NCI-H345 (cell line): Measurements from ENCODE around the gene SEMA7A.

Experiments
- DNase-seq: peaks from one replicate; lab custom pipeline; 2025; lab: John Stamatoyannopoulos, UW

Gene SEMA7A

GRCh38 chr15:74451861-74452835 lies 18.4 kb upstream of the SEMA7A start:
- DNase-seq: no peak

- DNase-seq: no peak
These were observed 17.6 kb upstream of the SEMA7A start for GRCh38 chr15:74451322-74451721.

GRCh38 chr15:74449643-74450205 lies 16.0 kb upstream of the SEMA7A start:
- no peak for DNase-seq

DNA sequence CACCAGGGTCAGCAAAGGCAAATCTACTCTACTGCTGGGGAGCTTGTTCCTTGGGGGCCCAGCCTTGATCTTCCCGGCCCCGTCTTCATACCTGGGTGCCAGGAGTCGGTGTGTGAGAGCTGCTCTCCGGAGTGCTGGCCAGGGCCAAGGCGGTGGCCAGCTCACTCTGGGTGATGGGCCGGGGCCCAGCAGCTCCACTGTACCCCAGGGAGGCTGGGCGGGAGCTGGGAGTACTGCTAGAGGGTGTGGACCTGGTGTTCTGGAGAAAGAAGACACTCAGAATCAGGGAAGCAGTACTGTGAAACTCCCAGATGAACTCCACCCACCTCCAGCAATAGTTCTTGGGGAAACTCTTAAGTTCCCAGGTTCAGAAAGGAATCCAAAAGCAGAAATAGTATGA lies 15.3 kb upstream of the SEMA7A start:
- no peak for DNase-seq

GRCh38 chr15:74445816-74446763 lies 12.3 kb upstream of the SEMA7A start:
- no peak for DNase-seq

GRCh38 chr15:74444106-74445062 lies 10.6 kb upstream of the SEMA7A start:
- no peak for DNase-seq

DNA sequence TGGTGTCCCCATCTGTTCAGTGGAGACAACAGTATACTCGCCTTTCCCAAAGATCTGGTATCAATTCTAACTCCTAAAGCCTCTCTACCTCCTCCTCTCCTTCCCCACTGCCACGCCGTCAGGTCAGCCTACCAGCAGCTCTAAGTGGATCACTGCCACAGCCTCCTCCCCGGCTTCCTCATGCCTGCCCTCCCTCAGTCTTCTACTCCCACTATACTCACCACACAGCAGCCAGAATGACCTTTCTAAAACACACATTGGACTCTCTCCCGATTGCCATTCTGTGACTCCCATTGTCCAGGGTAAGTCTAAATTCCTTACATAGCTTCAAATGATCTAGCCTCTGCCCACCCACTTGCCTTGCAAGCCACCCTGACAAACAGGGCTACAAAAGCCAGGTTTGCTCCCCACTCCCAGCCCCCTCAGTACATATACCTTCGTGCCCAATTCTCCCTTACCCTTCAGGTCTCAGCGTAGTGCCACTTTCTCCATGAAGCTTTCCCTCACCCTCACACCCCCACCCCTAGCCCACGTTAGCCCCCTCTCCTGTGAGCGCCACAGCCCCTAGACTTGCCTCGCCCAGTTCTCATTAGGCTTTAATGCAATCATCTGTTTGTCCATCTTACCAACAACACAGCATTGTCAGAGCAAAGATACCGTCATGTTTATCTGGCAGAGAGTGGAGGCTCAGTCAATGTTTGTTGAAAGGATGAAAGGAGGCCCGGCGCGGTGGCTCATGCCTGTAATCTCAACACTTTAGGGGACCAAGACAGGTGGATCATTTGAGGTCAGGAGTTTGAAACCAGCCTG lies 9.5 kb upstream of the SEMA7A start:
- DNase-seq: no peak

GRCh38 chr15:74442604-74443003 lies 8.8 kb upstream of the SEMA7A start:
- no peak for DNase-seq

GRCh38 chr15:74442063-74442462 lies 8.3 kb upstream of the SEMA7A start:
- DNase-seq: no peak

- DNase-seq: no peak
These were observed 7.6 kb upstream of the SEMA7A start for GRCh38 chr15:74441248-74441941.

GRCh38 chr15:74438721-74439316 lies 5.1 kb upstream of the SEMA7A start:
- peak; percentile 63 for DNase-seq

GRCh38 chr15:74438206-74438605 lies 4.4 kb upstream of the SEMA7A start:
- DNase-seq: no peak

GRCh38 chr15:74434263-74435136 lies 742 bp upstream of the SEMA7A start:
- no peak for DNase-seq

DNA sequence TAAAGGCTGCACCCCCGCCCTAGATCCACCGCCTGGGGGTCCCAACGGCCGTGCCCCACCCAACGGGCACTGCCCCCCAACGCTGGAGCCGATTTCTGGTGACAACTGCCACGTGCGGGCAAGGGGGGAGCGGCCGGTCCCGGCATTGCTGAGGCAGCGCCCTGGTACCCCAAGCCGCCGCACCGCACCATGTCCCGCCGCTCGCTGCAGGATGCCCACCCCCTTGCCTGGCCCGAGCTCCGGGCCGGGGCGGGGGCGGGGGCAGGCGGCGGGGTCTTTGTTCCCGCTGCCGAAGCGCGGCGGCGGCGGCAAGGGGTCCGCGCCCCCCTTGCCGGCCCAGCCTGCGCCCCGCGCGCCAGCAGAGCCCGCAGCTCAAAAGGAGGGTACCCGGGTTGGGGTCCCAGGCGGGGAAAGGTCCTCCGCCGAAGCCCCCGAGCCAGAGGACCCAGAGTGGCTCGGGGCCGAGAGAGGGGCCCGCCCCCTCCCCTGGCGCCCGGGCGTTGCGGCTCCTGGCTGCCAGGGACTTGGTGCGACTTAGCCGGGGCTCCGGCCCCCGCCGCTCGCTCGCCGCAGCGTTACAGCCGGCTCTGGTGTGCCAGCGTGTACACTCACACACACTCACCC lies 678 bp downstream of the SEMA7A start:
- no peak for DNase-seq

DNA sequence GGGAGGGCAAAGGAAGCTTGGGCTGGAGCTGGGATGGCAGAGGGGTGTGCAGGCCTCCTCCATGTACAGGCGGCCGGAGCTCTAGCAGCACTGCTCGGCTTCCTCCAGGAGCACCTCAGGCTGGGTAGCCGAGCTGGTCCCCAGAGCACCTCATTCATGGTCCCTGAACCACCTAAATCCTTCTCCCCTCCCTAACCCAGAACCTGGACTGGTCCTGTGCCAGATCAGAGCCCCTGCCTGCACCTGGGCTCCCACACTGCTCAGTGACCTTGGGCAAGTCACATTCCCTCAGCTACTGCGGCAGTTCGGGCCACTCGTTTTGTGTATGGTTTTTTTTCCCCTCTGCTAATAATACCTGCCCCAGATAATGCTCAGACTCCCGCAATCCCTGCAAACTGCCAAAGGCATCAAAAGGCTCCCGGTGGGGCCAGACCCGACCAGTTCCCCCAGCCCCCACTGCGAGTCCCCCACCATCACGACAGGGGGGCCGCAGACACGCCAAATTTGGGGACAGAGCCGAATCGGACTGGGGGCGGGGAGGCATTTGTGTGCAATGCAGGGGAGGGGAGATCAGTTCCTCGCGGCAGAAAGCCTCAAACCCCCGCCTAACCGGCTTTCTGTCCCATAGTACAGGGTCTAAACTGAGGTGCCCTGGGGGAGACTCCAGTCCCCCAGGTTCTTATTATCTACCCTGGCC lies 1.3 kb downstream of the SEMA7A start:
- DNase-seq: no peak

GRCh38 chr15:74431645-74432044 lies 2.1 kb downstream of the SEMA7A start:
- DNase-seq: no peak

GRCh38 chr15:74431116-74431515 lies 2.6 kb downstream of the SEMA7A start:
- DNase-seq: no peak
